Stimulated activated CD4-positive, alpha-beta T cell treated with anti-CD3 and anti-CD28 coated beads, TNF-alpha, amount 100 ng/mL, for 24 hours (primary cell): ENCODE results near the gene KY.

ENCODE experiments used
- DNase-seq, 3 experiments: peaks; one replicate each; pipeline ENCODE4 v3.0.0-alpha.2; 2020; ENCODE audit warnings: low read depth in 3 of 3

KY gene, protein sequence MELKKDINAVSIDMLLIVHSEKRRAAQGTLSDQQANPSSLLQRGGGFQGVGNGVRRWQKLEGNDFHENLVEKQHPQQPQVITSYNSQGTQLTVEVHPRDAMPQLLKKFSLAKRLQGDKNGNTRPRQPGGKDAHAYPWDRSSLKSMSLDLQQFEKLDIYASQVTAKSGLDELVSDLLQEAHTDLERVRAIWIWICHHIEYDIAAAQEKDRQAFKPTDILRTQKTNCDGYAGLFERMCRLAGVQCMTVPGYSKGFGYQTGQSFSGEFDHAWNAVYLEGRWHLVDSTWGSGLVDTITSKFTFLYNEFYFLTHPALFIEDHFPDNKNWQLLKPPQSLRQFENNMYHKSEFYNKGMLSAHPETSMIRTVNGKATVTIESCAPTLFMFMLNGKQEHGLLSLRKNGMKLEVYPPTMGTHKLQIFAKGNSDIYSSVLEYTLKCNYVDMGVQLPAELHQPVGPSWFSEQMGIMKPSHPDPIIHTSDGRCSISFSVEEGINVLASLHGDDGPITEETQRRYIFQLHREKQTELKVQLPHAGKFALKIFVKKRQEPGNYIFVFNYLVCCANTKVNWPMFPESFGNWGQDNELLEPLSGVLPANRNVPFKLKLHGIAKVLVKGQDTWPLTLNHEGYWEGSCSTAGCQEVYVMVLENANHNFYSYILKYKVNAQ

DNA sequence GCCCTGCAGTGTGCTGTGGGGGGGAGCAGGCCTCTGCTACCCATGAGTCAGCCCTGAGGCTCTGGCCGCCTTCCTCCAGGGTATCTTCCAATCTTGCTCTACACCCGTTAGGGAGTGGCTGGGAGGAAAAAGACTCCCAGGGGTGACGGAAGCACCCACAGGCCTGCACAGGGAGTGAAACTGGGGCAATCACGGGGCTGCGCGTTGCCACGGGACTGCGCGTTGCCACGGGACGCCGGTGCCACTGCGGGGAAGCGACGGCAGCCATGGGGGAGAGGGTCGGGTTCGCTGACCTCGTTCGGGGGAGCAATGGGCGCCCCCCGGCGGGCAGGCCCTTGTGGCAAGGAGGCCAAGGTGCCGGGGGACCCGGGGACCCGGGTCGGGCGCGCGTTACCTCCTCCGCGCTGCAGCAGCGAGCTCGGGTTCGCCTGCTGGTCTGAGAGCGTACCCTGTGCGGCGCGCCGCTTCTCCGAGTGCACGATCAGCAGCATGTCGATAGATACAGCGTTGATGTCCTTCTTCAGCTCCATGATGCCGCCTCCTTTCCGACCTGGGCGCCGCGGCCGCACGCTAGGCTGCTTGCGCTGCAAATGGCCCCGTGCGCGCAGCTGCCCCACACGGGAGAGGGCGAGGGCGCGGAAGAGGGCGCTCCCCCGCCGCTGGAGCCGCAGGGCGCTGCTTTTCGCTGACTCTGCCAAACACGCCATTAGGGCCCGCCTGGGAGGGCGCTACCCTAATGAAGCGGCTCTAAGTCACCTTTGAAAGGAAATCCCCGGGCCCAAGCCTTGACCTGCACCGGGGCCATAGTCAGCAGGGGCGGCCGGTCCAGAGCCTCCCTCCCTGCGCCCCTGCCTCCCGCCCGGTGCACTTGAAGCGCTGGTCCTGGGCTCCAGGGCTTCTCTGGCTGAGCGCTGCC is at the start of gene KY:
Gene KY (minus strand): TSS at position 592 of the 916 bp plus-strand sequence. CDS start 62 bp downstream, at position 530.
- peak in 1 of 3 experiments; percentile 2 for DNase-seq

DNA sequence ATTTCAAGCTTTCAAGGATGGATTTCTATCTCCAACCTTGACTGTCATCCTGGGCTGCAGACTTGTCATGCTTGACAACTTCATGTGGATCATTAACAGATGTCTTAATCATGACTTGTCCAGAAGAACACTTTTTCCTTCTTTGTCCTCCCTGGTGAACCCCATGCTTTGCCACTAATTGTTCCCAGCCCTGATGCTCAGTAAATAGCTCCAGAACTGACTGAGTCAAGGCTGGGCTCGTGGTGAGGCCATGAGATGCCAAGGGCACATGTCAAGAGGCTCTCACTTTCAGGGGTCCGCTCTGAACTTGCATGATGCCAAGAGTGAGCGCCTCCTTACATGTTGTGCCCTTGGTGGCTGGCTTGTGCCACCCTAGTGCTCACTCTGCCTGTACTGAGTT is 48.9 kb upstream of the KY start:
- no peak for DNase-seq

DNA sequence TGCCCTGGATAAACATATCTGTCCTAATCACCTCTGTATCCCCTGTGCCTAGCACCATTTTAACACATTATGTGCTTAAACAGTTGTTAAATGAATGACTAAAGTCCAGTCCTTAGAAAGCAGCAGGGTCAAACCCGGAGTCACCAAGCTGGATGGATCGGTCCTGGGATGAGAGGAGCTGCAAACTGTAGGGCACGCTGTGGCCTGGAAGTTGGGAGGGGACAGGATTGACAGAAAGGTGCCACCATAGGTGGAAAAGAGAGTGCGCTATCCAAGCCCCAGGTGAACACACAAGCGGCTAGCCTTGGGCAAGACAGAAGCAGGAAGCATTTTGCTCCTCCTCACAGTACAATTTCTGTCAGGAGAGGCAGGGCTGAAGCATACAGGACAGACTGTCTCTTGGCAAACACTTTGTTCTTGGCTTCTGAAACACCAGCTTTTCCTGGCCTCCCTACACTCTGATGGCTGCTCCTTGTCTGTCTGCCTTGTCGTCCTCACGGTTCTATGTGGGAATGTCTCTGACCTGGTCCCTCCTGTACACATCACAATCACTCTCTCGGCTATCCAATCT is 48.4 kb upstream of the KY start:
- no peak for DNase-seq

DNA sequence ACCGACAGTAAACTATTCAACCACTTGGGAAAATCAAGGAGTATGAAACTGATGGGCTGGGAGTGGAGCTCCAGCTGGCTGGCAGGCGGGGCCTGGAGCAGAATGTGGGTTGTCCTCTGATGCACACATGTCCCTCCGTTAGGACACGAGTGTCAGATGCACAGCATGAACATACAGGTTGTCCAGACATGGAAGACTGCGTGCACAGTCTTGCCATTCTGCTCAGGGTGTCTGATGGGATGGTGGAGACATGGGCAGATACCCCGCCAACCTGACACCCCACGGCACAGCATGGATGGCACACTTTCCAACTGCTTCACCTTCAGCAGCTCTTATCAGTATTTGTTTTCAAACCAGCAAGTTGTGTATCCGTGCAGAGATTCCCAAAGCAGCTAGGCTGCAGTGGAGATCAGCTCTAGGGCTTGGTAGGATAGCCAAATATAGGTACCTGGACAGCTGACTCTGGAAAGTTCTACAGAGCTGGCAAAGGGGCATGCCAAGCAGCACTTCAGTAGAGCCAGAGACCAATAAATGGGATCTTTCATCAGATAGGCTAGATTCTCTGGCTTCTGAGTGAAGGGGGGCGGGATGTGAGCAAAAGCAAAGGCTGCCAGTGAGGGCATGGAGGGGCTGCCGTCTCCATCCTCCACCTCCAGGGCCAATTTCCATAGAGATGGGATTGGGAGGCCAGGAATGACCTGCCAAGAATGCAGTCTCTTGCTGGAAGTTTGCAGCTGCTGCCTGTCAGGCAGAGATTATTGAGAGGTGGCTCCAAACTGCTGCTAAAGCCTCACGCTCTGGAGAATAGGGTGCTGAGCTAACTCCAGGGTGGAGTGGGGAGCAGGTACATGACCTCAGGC is 47.2 kb upstream of the KY start:
- DNase-seq, result no peak

DNA sequence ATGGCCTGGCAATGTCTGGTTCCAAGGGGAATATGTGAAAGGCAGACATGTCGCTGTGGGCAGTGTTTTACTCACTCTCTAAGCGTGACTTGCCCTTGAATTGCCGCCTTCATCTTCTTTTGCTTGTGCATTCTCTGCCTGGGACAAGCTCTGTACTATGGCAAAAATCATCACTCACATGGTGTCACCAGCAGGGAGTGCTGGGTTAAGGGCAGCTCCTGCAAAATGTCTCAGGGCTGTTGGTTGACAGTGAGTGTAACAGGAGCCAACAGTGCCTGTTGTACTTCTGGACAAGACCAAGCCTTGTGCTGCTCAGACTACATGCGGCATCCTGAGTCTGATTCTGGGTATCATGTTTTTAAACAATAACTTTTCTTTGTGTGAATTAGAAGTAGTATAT is 45.3 kb upstream of the KY start:
- no peak for DNase-seq

DNA sequence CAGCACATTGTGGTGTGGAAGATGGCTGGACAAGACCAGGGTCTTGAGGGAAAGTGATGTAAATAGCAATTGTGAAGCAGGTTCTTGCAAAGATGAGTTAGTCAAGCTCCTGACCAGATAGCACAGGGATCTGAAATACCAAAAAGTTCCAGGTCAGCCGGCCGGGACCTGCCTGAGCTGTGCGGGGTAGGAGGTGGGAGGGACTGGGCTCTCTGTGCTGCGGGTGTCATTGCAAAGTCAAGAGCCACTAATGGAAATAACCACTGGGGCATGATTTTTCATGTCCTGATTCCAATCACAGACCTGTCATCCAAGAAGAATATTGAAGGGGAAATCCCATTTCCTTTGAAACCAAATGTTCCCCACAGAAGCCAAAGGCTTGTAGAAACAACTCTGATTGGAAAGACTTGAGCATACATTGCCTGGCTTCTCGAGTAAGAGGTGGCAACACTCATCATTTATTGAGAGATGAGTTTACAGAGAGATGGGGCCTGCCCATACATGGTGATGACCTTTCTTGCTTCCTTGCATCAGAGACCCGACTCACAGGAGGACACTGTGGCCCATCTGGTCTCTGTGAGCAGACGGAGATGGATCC is 44.2 kb upstream of the KY start:
- no peak for DNase-seq

DNA sequence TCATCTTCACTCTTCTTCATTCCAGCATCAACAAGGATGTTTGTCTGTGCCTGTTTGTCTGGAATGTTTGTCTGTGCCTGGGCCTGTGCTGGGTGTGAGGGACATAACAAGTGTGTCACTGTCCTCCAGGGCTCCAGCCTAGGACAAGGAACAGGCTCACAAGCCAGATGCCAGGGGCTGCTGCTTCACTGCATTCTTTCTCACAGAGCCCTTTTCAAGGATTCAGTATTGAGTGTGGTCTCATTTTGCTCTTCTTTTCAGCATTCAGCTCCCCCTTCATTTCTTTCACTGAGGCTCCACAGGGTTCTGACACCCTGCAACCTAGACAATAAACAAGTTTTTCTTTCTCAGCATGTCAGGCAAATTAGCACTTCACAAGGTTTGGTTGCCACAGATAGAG is 43.6 kb upstream of the KY start:
- DNase-seq, result no peak

DNA sequence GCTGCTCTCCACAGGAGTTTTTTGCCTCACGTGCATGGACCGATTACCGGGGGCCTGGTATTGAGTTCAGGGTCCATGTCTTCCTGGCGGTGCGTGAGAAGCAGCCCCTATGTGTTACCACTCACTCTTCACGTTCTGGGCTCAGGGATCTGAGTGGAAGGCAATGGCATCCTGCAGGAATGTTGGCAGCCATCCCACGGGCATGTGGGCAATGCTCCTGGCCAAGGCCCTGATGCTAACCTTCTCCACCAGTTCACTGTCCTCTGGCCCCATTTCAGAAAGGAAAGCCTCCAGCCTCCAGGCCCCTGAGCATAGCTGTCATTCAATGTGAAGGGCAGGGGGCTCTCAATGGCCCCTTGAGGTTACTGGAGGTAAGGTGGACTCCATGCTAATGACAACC is 43.0 kb upstream of the KY start:
- no peak for DNase-seq

DNA sequence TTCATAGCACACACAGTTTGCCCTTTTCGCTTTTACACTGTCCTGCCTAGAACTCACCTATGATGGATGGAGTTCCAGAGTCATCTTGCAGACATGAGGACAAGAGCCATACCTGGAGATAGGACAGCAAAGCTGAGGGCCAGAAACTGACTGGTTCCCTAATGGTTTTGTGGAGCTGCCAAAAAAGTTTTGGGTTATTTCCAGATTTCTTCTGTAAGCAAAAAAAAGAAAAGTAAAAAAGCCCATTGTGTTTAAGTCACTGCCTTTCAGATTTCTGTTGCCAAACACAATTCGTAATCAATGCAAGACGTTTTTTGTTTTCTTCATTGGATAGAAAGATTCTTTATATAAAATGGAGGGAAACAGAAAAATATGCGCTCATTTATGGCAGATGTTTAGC is 42.4 kb upstream of the KY start:
- DNase-seq, result no peak

DNA sequence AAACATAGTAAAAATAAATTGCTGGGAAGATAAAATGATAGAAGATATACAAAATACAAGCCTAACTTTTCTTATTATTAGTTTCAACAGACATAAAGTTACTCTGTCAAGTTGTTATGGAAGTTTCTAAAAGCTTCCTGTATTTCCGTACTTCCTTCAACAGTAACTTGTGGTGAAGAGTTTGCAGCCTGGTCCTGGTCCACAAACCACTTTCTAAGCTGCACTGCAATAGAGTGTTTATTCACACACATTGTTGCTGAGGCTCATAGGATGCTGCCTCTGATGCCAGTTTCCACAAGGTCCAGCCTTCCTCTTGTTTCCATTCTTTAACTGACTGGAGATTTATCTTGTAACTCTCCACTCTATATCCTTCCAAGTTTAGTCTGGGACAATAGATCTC is 39.4 kb upstream of the KY start:
- no peak for DNase-seq

DNA sequence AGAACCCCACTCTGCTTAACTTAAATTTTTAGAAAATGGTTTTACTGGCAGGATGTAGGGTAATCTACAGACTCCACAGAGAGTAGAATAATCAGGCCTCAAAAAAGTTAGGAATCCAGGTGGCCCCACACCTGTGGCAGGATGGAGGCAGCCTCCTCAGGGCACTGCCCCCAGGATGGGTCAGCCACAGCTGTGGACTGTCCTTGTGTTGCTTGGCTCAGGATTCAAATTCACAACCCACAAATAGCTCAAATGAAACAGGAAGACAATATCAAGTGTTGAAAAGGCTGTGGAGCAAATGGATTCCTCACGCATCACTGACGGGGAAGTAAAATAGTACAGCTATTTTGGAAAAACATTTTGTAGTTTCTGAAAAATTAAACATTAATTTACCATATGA is 36.8 kb upstream of the KY start:
- DNase-seq, result no peak

DNA sequence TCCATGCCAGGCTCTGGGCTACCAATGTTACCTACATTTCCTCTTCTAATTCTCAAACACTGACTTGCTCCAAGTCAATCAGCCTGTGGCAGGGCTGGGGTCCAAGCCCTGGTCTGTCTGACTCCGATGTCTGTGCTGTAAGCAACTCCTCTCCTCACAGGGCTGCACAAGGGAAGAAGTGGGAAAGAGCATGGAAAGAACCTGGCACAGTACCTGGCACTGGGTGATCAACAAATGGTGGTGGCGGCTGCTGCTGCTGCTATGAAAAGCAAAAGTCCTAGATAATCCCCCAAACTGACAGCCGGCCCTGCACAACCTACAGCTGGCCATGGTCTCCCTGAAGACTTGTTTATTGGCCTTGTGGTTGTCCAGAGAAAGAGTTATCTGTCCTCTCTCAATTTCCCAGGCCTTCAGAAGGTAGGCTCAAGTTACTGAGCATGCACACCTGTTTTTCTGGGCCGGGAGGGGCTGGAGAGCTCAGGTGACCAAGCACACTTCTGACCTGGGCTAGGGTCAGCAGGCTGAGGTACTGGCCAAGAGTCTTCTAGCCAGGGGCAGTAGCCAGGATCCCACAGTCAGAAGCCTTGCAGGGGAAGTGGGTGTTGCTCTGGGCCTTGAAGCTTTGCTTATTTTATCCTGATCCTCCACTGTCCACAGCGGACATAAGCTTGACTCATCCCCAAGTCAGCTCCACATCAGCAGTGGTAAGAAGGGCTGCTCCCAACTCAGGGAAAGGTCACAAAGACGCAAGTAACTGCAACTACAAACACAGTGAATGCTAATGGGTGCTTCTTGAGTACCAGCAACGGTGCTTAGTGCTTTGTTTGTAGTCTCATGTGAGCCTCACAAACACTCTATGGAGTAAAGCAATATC is 35.3 kb upstream of the KY start:
- no peak for DNase-seq

DNA sequence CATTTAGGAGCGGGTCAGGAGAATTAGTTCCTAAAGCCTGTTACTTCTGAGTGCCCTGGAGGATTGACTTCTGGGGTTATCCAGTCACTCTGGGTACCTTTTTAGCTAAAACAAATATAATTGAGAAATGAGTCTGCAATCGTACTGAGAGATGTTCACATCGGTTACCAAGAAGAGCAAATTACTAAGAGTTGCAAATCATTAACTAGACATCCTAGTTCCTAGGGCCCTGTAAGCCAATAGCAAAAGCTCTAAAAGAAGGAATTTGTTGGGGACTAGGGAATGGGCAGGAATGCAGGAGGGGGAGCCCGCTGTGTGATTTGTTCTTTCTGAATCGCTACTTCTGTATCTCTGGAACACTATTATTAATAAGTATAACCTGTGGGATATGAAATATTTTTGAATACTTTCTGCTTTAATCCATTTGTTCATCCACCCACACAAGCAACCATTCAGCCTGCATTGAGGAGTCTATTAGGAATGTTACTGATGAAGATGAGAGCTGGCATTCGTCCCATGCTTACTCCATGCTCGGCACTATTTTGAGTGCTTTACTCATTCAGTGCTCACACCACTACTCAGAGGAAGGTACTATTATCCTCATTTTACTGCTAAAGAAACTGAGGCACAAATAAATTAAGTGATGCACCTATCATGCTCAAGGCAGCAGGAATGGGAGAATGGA is 31.5 kb upstream of the KY start:
- no peak for DNase-seq

DNA sequence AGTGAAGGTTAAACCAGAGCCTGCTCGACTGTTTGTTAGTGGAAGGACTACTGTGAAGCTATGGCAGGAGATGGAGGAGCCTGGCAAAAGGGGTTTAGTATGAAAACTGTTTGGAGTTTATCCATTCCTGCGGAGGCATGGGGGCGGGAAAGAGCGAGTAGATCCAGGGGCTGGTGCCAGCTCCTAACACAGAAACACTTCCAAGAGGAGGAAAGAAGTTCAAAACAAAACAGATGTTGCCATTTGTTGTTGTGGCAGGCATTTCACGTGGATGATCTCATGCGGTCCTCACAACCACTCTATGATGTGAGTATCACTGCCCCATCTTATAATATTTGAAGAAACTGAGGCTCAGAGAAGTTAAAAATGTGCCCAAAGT is 30.7 kb upstream of the KY start:
- DNase-seq, result no peak

DNA sequence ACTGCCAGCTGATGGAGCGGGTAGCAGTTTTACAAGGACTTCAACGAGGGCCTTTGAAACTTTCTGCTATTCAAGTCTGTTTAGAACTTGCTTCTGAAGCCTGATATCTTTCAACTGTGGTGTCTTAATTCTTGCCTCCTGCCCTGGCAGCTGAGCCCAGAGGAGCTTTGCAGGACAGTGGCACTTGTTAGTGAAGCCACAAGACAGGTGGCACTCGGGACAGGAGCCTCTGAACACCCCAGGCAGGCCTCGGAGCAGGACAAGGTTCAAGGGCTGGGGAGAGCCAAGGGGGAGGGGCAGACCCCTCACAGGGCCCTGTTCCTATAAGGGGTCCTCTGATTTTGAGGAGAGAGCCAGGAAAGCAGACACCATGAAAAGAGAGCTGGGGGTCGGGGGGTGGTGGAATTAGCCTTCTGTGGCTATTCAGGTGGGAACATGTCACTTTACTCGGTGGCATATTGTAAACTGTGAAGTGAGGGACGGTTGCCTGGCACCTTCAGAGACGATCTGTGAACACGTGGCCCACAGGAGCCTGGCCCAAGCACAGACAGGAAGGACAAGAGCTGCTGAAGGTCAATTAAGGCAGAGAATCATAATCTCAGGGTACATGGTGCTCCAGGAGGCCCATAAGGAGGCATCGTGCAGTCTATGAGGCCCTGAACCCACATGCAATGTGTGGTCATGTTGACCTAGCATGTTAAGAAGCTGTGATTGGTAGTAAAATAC is 30.1 kb upstream of the KY start:
- no peak for DNase-seq

DNA sequence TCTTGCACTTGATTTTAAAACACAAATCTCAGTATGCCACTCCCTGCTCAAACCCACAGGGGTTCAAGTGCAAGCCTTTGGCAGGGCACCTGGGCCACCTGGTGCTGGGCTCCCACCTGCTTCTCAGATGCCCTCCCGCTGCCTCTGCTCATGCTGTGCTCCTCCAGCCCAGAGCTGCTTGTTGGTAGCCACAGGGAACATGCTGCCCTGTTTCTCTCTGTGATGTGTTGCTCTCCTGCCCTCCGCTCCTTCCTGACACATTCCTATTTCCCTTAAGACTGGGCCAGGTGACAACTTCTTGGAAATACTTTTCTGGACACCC is 27.1 kb upstream of the KY start:
- no peak for DNase-seq

DNA sequence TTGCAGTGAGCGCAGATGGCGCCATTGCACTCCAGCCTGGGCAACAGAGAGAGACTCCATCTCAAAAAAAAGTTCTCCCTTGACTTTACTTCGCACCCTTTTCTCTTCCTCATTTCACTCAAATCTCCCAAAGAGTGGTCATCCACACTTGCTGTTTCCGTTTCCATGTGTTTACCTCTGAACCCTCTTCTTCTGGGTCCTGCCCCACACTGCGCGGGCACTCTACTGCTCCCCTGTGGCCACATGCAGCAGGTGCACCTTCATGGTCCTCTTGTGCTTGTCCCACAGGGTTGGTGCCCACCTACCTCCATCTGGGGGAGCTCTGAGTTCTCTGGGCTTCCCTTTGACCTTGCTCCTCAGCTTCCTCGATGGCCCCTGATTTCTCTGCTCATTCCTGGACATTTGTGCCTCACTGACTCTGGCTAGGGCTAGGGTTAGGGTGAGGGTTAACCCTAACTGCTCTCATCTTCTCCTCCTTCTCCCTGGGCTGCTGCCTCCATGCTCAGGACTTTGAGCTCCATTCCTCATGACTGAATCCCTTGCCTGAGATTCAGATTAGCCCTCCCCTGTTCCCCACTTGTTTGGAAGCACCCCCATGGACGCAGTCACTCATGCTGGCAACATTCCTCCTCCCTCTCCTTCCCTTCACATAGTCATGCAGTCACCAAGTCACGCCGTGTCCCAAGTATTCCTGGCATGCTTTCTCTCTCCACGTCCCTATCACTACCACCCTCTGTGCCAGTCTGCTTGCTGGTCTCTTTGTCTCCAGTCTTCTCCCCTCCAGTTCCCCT is 26.6 kb upstream of the KY start:
- DNase-seq, result peak in 1 of 3 experiments; percentile 1

DNA sequence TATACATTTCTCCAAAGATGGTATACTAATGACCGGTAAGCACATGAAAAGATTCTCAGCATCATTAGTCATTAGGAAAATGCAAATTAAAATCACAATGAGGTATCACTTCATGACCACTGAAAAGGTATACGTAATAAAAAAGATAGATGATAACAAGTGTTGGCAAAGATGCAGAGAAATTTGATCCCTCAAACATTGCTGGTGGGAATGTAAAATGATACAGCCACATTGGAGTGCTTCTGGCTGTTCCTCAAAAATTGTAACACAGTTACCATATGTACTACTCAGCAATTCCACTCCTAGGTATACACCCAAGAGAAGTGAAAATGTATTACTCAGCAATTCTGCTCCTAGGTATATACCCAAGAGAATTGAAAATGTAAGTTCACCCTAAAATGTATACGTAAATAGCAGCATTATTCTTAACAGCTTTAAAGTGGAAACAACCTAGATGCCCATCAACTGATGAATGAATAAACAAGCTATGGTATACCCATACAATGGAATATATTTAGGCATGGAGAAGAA is 25.0 kb upstream of the KY start:
- DNase-seq, result no peak
